ENCODE measurements around the gene RELN. TPM values are rescaled to one million over a fixed set of nuclear protein-coding genes. Genes with fewer than 3 reads are reported as not detected.

RELN gene
- total and polyA plus RNA-seq, 2 of the 13 experiments (the other 11 are each of a cell fraction or from before 2014, with no cell fraction given), result 315 to 332 TPM

DNA sequence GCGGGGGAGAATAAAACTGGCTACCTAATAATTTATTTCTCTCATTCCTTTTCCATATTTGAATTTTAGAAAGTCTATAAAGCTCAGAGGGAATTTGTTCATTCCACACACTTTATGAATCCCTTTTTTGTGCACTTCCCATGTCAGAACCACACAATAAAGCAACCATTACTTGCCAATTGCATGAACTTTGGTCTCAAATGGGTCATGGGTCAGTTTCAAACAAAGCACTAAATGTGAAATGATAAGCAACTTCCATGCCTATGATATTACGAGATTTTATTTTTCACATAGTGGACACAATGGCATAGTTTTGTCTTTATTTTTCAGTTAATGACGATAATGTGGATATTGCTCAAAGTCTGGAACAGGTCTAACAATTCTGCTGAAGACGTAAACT lies 18.6 kb upstream of the RELN start:
- H3K27ac ChIP-seq (ENCODE audit: extremely low read length, insufficient read depth, low read length), result no peak overlapping the region
- DNase-seq (ENCODE audit: low spot score) (no peak), FAIRE-seq (no peak), ATAC-seq (no peak)
- CTCF ChIA-PET (ENCODE audit: low intra/inter-chr PET ratio, low total read pairs), result no interaction called here
- no TSS peak for BruUV-seq (replicated peaks)
- no peaks in the 10 kb centered on the region for H3K9me3 ChIP-seq (ENCODE audit: low read length)
- H3K4me2 ChIP-seq (ENCODE audit: low read depth, low read length), result no peak overlapping the region
- 84% methylated on average over 4 of the region's 4 CpGs for WGBS (ENCODE audit: low lambda C conversion rate)
- no peaks in the 10 kb centered on the region for H4K20me1 ChIP-seq (ENCODE audit: insufficient read depth, low read length)
- no peaks in the 10 kb centered on the region for H3K36me3 ChIP-seq (replicated peaks in 1 of 2; ENCODE audit: control insufficient read depth in 1 of 2, insufficient read depth in 2 of 2, low read length in 2 of 2)
- no peak overlapping the region for H3K4me3 ChIP-seq (replicated peaks in 1 of 3; ENCODE audit: insufficient read depth in 1 of 3, low read depth in 2 of 3, low read length in 3 of 3)
- POLR2A ChIA-PET, result no interaction called here
- no peaks in the 10 kb centered on the region for H3K79me2 ChIP-seq (ENCODE audit: insufficient read depth, low read length)
- in situ Hi-C loops (cut with HindIII; ENCODE audit: extremely low pct_ligation_motif_present, low pct_unique_long_range_greater_than_20kb), result no loop called here
- no peaks in the 10 kb centered on the region for H3K27me3 ChIP-seq (ENCODE audit: control insufficient read depth in 1 of 2, insufficient read depth in 2 of 2, low read length in 2 of 2)
- intact Hi-C loops (cut with micrococcal nuclease; ENCODE audit: unreplicated experiment), result no loop called here
- no peak overlapping the region for H2AFZ ChIP-seq (ENCODE audit: low read length)
- peaks cover 54% of the 10 kb centered on the region for H3K4me1 ChIP-seq (ENCODE audit: insufficient read depth, low read length)
- H3K9ac ChIP-seq (ENCODE audit: insufficient read depth, low read depth, low read length), result no peak overlapping the region
- TF ChIP-seq, protein P1, sequence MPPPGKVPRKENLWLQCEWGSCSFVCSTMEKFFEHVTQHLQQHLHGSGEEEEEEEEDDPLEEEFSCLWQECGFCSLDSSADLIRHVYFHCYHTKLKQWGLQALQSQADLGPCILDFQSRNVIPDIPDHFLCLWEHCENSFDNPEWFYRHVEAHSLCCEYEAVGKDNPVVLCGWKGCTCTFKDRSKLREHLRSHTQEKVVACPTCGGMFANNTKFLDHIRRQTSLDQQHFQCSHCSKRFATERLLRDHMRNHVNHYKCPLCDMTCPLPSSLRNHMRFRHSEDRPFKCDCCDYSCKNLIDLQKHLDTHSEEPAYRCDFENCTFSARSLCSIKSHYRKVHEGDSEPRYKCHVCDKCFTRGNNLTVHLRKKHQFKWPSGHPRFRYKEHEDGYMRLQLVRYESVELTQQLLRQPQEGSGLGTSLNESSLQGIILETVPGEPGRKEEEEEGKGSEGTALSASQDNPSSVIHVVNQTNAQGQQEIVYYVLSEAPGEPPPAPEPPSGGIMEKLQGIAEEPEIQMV (CRISPR knock-in tag; IDR thresholded peaks at IDR 0.05; ENCODE audit: low read depth), result no peak
- TF ChIP-seq, protein P2, sequence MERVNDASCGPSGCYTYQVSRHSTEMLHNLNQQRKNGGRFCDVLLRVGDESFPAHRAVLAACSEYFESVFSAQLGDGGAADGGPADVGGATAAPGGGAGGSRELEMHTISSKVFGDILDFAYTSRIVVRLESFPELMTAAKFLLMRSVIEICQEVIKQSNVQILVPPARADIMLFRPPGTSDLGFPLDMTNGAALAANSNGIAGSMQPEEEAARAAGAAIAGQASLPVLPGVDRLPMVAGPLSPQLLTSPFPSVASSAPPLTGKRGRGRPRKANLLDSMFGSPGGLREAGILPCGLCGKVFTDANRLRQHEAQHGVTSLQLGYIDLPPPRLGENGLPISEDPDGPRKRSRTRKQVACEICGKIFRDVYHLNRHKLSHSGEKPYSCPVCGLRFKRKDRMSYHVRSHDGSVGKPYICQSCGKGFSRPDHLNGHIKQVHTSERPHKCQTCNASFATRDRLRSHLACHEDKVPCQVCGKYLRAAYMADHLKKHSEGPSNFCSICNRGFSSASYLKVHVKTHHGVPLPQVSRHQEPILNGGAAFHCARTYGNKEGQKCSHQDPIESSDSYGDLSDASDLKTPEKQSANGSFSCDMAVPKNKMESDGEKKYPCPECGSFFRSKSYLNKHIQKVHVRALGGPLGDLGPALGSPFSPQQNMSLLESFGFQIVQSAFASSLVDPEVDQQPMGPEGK (CRISPR knock-in tag; IDR thresholded peaks at IDR 0.05), result no peak
- TF ChIP-seq PAXIP1 (CRISPR knock-in tag; conservative IDR thresholded peaks at IDR 0.05), result no peak
- no peak for TF ChIP-seq ZNF343 (CRISPR knock-in tag; IDR thresholded peaks at IDR 0.05)
- no peak for TF ChIP-seq ATF2 (CRISPR knock-in tag; IDR thresholded peaks at IDR 0.05)
- no peak for TF ChIP-seq ZNF510 (CRISPR knock-in tag; IDR thresholded peaks at IDR 0.05; ENCODE audit: low read depth)
- no peak for TF ChIP-seq SOX6 (IDR thresholded peaks at IDR 0.05)
- TF ChIP-seq SOX6 (CRISPR knock-in tag; IDR thresholded peaks at IDR 0.05), result 0 out of 2 replicates have a peak, but pooled peaks have one; percentile 11
- no peak for TF ChIP-seq JARID2 (CRISPR knock-in tag; IDR thresholded peaks at IDR 0.05; ENCODE audit: insufficient replicate concordance)
- TF ChIP-seq, protein P3, sequence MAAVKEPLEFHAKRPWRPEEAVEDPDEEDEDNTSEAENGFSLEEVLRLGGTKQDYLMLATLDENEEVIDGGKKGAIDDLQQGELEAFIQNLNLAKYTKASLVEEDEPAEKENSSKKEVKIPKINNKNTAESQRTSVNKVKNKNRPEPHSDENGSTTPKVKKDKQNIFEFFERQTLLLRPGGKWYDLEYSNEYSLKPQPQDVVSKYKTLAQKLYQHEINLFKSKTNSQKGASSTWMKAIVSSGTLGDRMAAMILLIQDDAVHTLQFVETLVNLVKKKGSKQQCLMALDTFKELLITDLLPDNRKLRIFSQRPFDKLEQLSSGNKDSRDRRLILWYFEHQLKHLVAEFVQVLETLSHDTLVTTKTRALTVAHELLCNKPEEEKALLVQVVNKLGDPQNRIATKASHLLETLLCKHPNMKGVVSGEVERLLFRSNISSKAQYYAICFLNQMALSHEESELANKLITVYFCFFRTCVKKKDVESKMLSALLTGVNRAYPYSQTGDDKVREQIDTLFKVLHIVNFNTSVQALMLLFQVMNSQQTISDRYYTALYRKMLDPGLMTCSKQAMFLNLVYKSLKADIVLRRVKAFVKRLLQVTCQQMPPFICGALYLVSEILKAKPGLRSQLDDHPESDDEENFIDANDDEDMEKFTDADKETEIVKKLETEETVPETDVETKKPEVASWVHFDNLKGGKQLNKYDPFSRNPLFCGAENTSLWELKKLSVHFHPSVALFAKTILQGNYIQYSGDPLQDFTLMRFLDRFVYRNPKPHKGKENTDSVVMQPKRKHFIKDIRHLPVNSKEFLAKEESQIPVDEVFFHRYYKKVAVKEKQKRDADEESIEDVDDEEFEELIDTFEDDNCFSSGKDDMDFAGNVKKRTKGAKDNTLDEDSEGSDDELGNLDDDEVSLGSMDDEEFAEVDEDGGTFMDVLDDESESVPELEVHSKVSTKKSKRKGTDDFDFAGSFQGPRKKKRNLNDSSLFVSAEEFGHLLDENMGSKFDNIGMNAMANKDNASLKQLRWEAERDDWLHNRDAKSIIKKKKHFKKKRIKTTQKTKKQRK (IDR thresholded peaks at IDR 0.05; ENCODE audit: low read length), result no peak
- TF ChIP-seq ZNF678 (CRISPR knock-in tag; IDR thresholded peaks at IDR 0.05), result no peak
- TF ChIP-seq TCF7 (IDR thresholded peaks at IDR 0.05; ENCODE audit: low read depth), result no peak
